IPS DF 6.9 (cell line): ENCODE results near the gene C1orf50.
"Not testable (repeated sequence)": the region's sequence is repeated elsewhere in the genome, so short reads cannot be mapped to it uniquely, and the experiment has no call there.

Experiments
- DNase-seq: peaks from one replicate; pipeline ENCODE4 v3.0.0-alpha.2; 2013; ENCODE audit warnings: low read depth, low spot score
- H3K27ac ChIP-seq: one replicate; pipeline ENCODE4 v1.5.1; 2013; ENCODE audit warnings: low read length, control low read depth
- H3K27me3 ChIP-seq: 2 replicates; pipeline ENCODE4 v1.6.1; 2013; ENCODE audit warnings: mild to moderate bottlenecking, low read length; ENCODE audit not compliant: control insufficient read depth, insufficient read depth
- H3K36me3 ChIP-seq: 2 replicates; pipeline ENCODE4 v1.6.1; 2013; ENCODE audit warnings: low read length; ENCODE audit not compliant: control insufficient read depth, insufficient read depth
- H3K4me1 ChIP-seq: 2 replicates; pipeline ENCODE4 v1.6.1; 2013; ENCODE audit warnings: low read length; ENCODE audit not compliant: control insufficient read depth, insufficient read depth
- H3K4me3 ChIP-seq: 2 replicates; pipeline ENCODE4 v1.5.1; 2013; ENCODE audit warnings: mild to moderate bottlenecking, low read length
- H3K9me3 ChIP-seq: 2 replicates; pipeline ENCODE4 v1.6.1; 2013; ENCODE audit warnings: low read length, inconsistent platforms; ENCODE audit not compliant: control insufficient read depth, insufficient read depth
- WGBS: extraction: QIAGEN DNeasy Blood & Tissue Kit; methylation state at CpG from one replicate; pipeline ENCODE4 v1.1.7; 2013; ENCODE audit warnings: mixed read lengths, missing lambda C conversion rate; ENCODE audit not compliant: insufficient read length, insufficient coverage; 5-methylcytosine and 5-hydroxymethylcytosine counted together

The C1orf50 gene

GRCh38 chr1:42766741-42767509 lies at the start of gene C1orf50, which contains the start of gene P3H1:
Gene C1orf50, plus strand, starts transcription at chr1:42767249. Its CDS starts 63 bp downstream, at chr1:42767312.
Gene P3H1, minus strand, starts transcription at chr1:42767028. Its CDS starts 57 bp downstream, at chr1:42766971.
- H3K36me3 ChIP-seq: no peaks in the 10 kb centered on the region
- H3K9me3 ChIP-seq: no peaks in the 10 kb centered on the region
- WGBS: no CpG with 5 or more reads among the region's 82 CpGs
- H3K4me3 ChIP-seq: peak within 1 kb of the TSS; percentile 99
- peak; percentile 98 for DNase-seq
- H3K27ac ChIP-seq: no peak within 1 kb of the TSS
- no peaks in the 10 kb centered on the region for H3K4me1 ChIP-seq
- H3K27me3 ChIP-seq: no peaks in the 10 kb centered on the region

- WGBS: no CpG with 5 or more reads among the region's 1 CpG
Observed at GRCh38 chr1:42720868-42721267, 46.2 kb upstream of the C1orf50 start.

DNA sequence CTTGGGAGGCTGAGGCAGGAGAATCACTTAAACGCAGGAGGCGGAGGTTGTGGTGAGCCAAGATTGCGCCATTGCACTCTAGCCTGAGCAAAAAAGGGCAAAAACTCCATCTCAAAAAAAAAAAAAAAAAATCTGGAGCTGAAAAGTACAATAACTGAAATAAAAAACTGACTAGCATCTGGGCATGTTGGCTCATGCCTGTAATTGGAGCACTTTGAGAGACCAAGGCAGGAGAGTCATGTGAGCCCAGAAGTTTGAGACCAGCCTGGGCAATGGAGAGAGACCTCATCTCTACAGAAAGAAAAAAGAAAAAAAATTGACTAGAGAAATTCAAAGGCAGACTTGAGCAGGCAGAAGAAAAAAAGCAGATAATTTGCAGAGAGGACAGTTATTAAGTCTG lies 45.1 kb upstream of the C1orf50 start:
- Histone ChIP-seq H3K27ac (no peak overlapping the region), H3K27me3 (no peaks in the 10 kb centered on the region), H3K36me3 (no peaks in the 10 kb centered on the region), H3K4me3 (no peak overlapping the region), H3K9me3 (no peaks in the 10 kb centered on the region), H3K4me1 (peaks cover 1% of the 10 kb centered on the region; the same call in 1 of the 2 replicates)
- WGBS: no CpG with 5 or more reads among the region's 3 CpGs
- no peak for DNase-seq

More at GRCh38 chr1:42720868-42721267, 46.2 kb upstream of the C1orf50 start:
- Histone ChIP-seq H3K9me3 (no peaks in the 10 kb centered on the region), H3K4me1 (peaks cover 1% of the 10 kb centered on the region; the same call in 1 of the 2 replicates), H3K27me3 (no peaks in the 10 kb centered on the region), H3K27ac (no peak overlapping the region), H3K4me3 (no peak overlapping the region), H3K36me3 (no peaks in the 10 kb centered on the region)
- DNase-seq: no peak

- H3K4me3 ChIP-seq, DNase-seq, H3K27ac ChIP-seq, H3K9me3 ChIP-seq, H3K27me3 ChIP-seq, H3K36me3 ChIP-seq, H3K4me1 ChIP-seq: not testable (repeated sequence)
- no CpG with 5 or more reads among the region's 2 CpGs for WGBS
Observed at GRCh38 chr1:42722403-42722802, 44.6 kb upstream of the C1orf50 start.

GRCh38 chr1:42723511-42723910 lies 43.5 kb upstream of the C1orf50 start:
- H3K27ac ChIP-seq: no peak overlapping the region
- no peak overlapping the region for H3K4me3 ChIP-seq
- H3K36me3 ChIP-seq: no peaks in the 10 kb centered on the region
- no peaks in the 10 kb centered on the region for H3K27me3 ChIP-seq
- H3K4me1 ChIP-seq: peaks cover 1% of the 10 kb centered on the region; the same call in 1 of the 2 replicates
- H3K9me3 ChIP-seq: no peaks in the 10 kb centered on the region
- WGBS: no CpG with 5 or more reads among the region's 6 CpGs
- no peak for DNase-seq

DNA sequence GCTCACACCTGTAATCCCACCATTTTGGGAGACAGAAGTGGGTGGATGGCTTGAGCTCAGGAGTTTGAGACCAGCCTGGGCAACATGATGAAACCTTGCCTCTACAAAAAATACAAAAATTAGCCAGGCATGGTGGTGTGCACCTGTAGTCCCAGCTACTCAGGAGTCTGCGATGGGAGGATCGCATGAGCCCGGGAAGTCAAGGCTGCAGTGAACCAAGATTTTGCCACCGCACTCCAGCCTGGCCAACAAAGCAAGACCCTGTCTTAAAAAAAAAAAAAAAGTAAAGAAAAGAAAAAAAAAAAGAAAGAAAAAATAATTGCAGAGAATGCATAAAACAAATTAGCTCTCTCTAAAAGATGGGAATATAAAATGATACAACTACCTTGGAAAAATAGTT lies 41.2 kb upstream of the C1orf50 start:
- DNase-seq, H3K4me3 ChIP-seq, H3K9me3 ChIP-seq, H3K27me3 ChIP-seq, H3K4me1 ChIP-seq, H3K27ac ChIP-seq, H3K36me3 ChIP-seq: not testable (repeated sequence)
- no CpG with 5 or more reads among the region's 4 CpGs for WGBS

GRCh38 chr1:42730002-42730401 lies 37.0 kb upstream of the C1orf50 start:
- no peaks in the 10 kb centered on the region for H3K27me3 ChIP-seq
- H3K9me3 ChIP-seq: no peaks in the 10 kb centered on the region
- no peak overlapping the region for H3K4me3 ChIP-seq
- no peaks in the 10 kb centered on the region for H3K36me3 ChIP-seq
- DNase-seq: no peak
- no peaks in the 10 kb centered on the region for H3K4me1 ChIP-seq
- WGBS: no CpG with 5 or more reads among the region's 3 CpGs
- no peak overlapping the region for H3K27ac ChIP-seq

DNA sequence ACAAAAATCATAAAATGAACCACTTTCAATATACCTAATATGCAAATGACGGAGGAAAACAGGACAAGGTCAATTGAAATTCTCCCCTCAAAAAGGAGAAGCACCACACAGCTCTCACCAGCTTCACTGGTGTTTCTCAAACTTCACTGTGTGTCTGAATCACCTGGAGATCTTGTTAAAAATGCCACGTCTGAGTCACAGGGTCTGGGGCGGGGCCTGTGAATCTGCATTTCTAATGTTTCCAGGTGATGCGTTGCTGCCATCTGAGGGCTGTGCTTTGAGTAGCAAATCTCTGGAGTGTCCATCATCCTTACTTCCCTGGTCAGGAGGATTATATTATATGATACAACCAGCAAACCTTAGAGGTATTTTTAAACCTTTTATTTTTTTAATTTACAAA lies 36.1 kb upstream of the C1orf50 start:
- no peak for DNase-seq
- WGBS: no CpG with 5 or more reads among the region's 4 CpGs

DNA sequence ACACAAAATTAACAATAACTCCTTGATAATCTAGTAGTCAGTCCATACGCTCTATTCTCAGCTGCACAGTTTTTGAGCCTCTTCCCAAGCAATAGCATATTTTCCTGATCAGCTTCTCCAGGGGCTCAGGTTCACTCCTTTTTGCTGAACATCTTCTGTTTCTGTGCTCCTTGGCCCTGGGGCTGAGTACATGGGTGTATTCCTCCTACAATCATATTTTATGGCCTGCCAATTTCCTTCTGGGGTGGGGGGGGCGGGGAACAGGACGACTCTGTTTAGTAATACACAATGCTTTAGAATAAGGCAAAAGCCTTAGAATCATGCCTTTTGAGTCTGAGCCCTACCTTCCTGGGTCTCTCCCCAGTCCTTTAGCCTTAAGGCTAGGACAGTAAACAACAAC lies 35.5 kb upstream of the C1orf50 start:
- 100% methylated on average over 1 of the region's 3 CpGs for WGBS
- no peak for DNase-seq

More for the DNA sequence above, 36.1 kb upstream of the C1orf50 start:
- Histone ChIP-seq H3K4me1 (no peaks in the 10 kb centered on the region), H3K4me3 (no peak overlapping the region), H3K27ac (no peak overlapping the region), H3K36me3 (no peaks in the 10 kb centered on the region), H3K9me3 (no peaks in the 10 kb centered on the region), H3K27me3 (no peaks in the 10 kb centered on the region)

GRCh38 chr1:42732126-42732680 lies 34.8 kb upstream of the C1orf50 start:
- no peak overlapping the region for H3K27ac ChIP-seq
- H3K36me3 ChIP-seq: no peaks in the 10 kb centered on the region
- no peak overlapping the region for H3K4me3 ChIP-seq
- peaks cover 2% of the 10 kb centered on the region; the same call in 1 of the 2 replicates for H3K4me1 ChIP-seq
- H3K27me3 ChIP-seq: no peaks in the 10 kb centered on the region
- H3K9me3 ChIP-seq: no peaks in the 10 kb centered on the region
- no peak for DNase-seq
- no CpG with 5 or more reads among the region's 10 CpGs for WGBS

More for the DNA sequence above, 35.5 kb upstream of the C1orf50 start:
- H3K27me3 ChIP-seq: no peaks in the 10 kb centered on the region
- peaks cover 2% of the 10 kb centered on the region; the same call in 1 of the 2 replicates for H3K4me1 ChIP-seq
- H3K27ac ChIP-seq: no peak overlapping the region
- no peaks in the 10 kb centered on the region for H3K9me3 ChIP-seq
- H3K36me3 ChIP-seq: no peaks in the 10 kb centered on the region
- no peak overlapping the region for H3K4me3 ChIP-seq
